Nephron (organoid): ENCODE measurements around the gene SELP.

Source experiments
- H3K27ac Mint-ChIP-seq, 3 experiments: 2 replicates each; pipeline ENCODE4 v1.8.0; 2020; ENCODE audit warnings: mixed read lengths in 3 of 3, mild to moderate bottlenecking in 2 of 3, moderate library complexity in 1 of 3
- H3K27me3 Mint-ChIP-seq: 2 replicates; pipeline ENCODE4 v1.8.0; 2021; ENCODE audit warnings: low read depth, mild to moderate bottlenecking, moderate library complexity, mixed read lengths
- H3K36me3 Mint-ChIP-seq: 2 replicates; pipeline ENCODE4 v1.8.0; 2020; ENCODE audit warnings: low read depth, mixed read lengths
- H3K4me1 Mint-ChIP-seq: 2 replicates; pipeline ENCODE4 v1.8.0; 2020; ENCODE audit warnings: mixed read lengths
- H3K4me3 Mint-ChIP-seq, 3 experiments: 2 replicates each; pipeline ENCODE4 v1.8.0; 2020; ENCODE audit warnings: mild to moderate bottlenecking in 3 of 3, mixed read lengths in 3 of 3, moderate library complexity in 2 of 3
- H3K9me3 Mint-ChIP-seq: 2 replicates; pipeline ENCODE4 v1.8.0; 2020; ENCODE audit warnings: mixed read lengths
- CTCF ChIP-seq, 3 experiments: fragments of 200-600 bp; sonication (generic); IDR thresholded peaks; one replicate each; pipeline ENCODE4 v1.5.0; 2021; ENCODE audit warnings: antibody characterized with exemption in 3 of 3; ENCODE audit not compliant: unreplicated experiment in 3 of 3

The SELP gene

GRCh38 chr1:169585181-169585580 is 44.7 kb downstream of the SELP start:
- Mint-ChIP-seq H3K9me3 (no peaks in the 10 kb centered on the region), H3K36me3 (no peaks in the 10 kb centered on the region), H3K27ac (no peak overlapping the region), H3K4me3 (no peak overlapping the region), H3K4me1 (no peaks in the 10 kb centered on the region), H3K27me3 (peaks cover 58% of the 10 kb centered on the region)
- TF ChIP-seq CTCF (IDR thresholded peaks at IDR 0.05; ENCODE audit: unreplicated experiment in 3 of 3): no peak

DNA sequence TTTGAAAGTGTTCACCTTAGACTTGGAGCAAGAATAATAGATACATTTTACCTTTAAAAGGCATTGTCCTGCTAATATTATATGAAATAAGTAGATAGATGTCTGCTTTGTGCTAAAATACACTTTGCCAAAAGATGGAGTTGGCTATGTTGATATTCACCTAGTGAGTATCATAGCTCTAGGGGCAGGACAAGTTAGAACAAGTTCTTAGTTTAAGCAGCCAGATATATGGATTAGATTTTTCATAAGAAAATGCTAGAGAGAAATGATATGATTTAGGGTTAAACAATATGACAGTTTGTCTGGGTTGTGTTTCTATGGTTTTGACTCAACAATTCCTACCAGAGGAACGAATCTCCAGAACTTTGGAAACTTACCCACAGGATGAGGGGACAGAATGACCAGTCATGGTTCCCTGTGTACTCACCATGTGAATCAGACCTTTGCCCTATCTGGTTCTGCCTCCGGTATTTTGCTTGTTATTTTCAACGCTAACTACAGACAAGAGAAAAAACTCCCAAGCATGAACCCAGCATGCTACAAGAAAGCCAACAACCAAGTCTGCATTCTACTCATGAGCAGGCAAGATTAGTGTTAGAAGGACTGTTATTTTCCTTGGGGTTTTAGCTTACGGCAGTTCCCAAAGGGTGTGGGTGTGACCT is 45.3 kb downstream of the SELP start:
- no peak for TF ChIP-seq CTCF (IDR thresholded peaks at IDR 0.05; ENCODE audit: unreplicated experiment in 3 of 3)
- Mint-ChIP-seq H3K4me1 (no peaks in the 10 kb centered on the region), H3K9me3 (no peaks in the 10 kb centered on the region), H3K27me3 (peaks cover 55% of the 10 kb centered on the region), H3K36me3 (no peaks in the 10 kb centered on the region), H3K27ac (no peak overlapping the region), H3K4me3 (no peak overlapping the region)

DNA sequence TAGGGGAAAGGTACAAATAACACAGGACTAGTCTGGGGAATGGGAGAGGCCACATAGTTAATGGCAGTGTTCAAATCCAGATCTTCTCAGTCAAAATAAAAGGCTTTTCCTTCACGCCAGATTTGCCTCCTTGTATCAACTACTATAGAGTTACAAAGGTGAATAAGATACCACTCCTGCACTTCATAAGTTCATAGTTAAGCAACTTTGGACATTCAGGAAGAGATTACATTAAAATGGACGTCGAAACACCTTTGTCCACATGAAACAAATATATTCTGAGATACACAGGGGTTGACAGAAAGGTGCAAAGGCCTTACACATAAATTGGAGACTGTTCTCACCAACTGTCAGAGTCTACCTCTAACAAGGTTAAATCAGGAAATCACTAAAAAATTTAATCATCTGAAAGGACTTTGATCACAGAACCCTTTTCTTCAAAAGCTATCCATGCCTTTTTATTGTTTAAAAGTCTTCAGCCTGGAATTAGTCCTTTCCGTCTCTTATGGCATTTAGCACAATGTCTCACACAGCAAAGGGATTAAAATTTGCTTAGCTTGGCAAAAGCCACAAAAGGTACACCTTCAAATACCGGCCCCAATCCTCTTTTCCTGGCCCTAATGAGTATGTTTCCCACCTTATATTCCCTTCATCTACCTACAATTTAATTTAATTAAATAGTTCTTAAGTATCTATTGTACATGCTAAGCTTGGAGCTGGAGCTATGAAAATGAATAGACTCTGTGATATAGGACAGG is 51.8 kb downstream of the SELP start:
- Mint-ChIP-seq H3K4me1 (no peaks in the 10 kb centered on the region), H3K4me3 (no peak overlapping the region), H3K36me3 (no peaks in the 10 kb centered on the region), H3K27ac (no peak overlapping the region), H3K9me3 (no peaks in the 10 kb centered on the region), H3K27me3 (peaks cover 18% of the 10 kb centered on the region)
- no peak for TF ChIP-seq CTCF (IDR thresholded peaks at IDR 0.05; ENCODE audit: unreplicated experiment in 3 of 3)

DNA sequence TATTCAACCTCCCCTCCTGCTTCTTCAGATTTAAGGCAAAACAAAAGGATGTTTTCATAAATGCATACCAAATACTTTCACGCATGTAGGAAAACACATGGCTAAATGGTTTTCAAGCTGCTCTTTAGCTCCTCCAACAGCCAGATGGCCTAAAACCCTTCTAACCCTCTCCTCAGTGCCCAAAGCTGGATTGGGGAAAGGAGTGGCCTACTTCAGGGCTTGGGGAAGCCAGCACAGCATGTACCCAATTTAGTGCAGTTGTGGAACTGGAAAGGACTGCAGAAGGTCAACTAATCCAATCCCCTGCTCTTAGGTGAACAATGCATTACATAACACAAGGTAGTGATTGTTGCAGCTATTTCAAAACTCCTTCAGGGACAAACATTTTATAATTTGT is 53.0 kb downstream of the SELP start:
- Mint-ChIP-seq H3K9me3 (no peaks in the 10 kb centered on the region), H3K4me1 (no peaks in the 10 kb centered on the region), H3K27ac (peak overlapping the region in 1 of 3 experiments; percentile 63), H3K27me3 (peaks cover 17% of the 10 kb centered on the region), H3K36me3 (no peaks in the 10 kb centered on the region), H3K4me3 (no peak overlapping the region)
- TF ChIP-seq CTCF (IDR thresholded peaks at IDR 0.05; ENCODE audit: unreplicated experiment in 3 of 3): no peak

DNA sequence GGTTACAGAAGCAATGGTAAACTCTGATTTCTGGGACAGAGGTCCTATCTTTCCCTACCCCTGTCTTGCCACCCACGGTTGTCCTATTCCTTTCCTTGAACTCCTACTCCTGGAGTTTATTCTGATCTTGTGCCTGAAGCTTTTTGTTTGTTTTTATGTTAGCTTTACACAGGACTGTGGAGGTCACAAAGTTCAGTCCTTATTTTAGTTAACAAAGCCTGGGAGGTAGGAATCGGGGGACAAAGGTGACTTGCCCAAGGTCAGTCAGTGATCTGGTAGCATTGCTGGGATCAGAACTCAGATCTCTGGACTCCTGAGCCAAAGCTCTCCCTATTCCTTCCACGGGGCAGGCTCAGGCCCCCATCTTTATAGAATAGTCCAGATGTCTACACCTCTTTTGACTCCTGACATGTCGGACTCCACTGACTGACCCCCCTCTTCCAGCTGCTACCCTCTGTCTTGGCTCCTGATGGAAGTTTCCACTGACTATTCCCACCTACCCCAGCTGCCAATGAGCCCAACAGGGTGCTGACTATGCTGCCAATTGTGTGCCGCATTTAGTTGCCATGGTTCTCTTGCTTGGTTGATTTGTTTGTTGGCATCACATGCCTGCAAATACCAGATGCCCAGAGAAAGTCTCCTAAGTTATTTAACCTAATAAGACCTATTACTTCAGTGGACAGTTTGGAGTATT is 53.5 kb downstream of the SELP start:
- TF ChIP-seq CTCF (IDR thresholded peaks at IDR 0.05; ENCODE audit: unreplicated experiment in 3 of 3): no peak
- Mint-ChIP-seq H3K27ac (peak overlapping the region in 1 of 3 experiments; percentile 63), H3K27me3 (peaks cover 17% of the 10 kb centered on the region), H3K4me3 (no peak overlapping the region), H3K9me3 (no peaks in the 10 kb centered on the region), H3K4me1 (no peaks in the 10 kb centered on the region), H3K36me3 (no peaks in the 10 kb centered on the region)
